SK-N-SH treated with all-trans-retinoic acid at 6 μM for 48 hours (cell line): ENCODE measurements around the gene CCNI2.

Experiments
- BACH2 ChIP-seq: fragments of 250-450 bp; sonication (Bioruptor Pico); IDR thresholded peaks from 2 replicates; pipeline ENCODE4 v1.9.0; 2021; ENCODE audit warnings: mild to moderate bottlenecking, borderline replicate concordance
- ZNF70 ChIP-seq: fragments of 450-650 bp; formaldehyde crosslinking; IDR thresholded peaks from 2 replicates; pipeline ENCODE4 v1.5.0; 2020; ENCODE audit warnings: mild to moderate bottlenecking, moderate library complexity
- TF ChIP-seq, protein P1 (sequence below): fragments of 250-450 bp; sonication (Bioruptor Pico); IDR thresholded peaks from 2 replicates; pipeline ENCODE4 v1.8.0; 2020; ENCODE audit warnings: mild to moderate bottlenecking, moderate library complexity, borderline replicate concordance

DNA sequence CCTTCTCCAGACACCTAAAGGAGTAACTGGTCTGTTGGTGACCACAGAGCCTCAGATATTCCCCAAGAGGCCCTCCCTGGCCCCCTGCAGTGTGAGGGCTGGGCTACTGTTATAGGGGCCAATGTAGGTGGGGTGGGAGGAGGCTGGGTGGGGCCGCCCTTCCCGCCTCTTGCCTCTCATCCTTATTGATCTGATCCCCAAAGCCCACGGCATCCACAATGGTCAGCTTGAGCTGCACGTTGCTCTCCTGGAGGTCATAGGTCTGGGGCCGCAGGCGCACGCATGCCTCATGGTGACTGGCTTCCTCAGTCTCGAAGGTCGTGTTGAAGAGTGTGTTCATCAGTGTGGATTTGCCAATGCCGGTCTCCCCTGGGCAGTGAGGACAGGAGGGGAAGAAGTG is 16.8 kb downstream of the CCNI2 start:
- TF ChIP-seq ZNF70 (no peak), BACH2 (no peak)
- TF ChIP-seq, protein P1, sequence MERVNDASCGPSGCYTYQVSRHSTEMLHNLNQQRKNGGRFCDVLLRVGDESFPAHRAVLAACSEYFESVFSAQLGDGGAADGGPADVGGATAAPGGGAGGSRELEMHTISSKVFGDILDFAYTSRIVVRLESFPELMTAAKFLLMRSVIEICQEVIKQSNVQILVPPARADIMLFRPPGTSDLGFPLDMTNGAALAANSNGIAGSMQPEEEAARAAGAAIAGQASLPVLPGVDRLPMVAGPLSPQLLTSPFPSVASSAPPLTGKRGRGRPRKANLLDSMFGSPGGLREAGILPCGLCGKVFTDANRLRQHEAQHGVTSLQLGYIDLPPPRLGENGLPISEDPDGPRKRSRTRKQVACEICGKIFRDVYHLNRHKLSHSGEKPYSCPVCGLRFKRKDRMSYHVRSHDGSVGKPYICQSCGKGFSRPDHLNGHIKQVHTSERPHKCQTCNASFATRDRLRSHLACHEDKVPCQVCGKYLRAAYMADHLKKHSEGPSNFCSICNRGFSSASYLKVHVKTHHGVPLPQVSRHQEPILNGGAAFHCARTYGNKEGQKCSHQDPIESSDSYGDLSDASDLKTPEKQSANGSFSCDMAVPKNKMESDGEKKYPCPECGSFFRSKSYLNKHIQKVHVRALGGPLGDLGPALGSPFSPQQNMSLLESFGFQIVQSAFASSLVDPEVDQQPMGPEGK (CRISPR knock-in tag) = no peak
